Measurements from ENCODE around the gene PPP1R13B.
A peak's percentile ranks its signal among the peaks of the same experiment; 100 is the strongest.

Gene PPP1R13B

GRCh38 chr14:103718572-103718971, 128.8 kb downstream of the PPP1R13B start:
- Histone ChIP-seq H3K9me3 (ENCODE audit: control insufficient read depth, insufficient read depth, low read length) (no peaks in the 10 kb centered on the region), H3K4me3 (ENCODE audit: low read length) (no peak overlapping the region), H3K36me3 (ENCODE audit: control insufficient read depth, insufficient read depth, low read length) (no peaks in the 10 kb centered on the region), H3K4me1 (ENCODE audit: control insufficient read depth, insufficient read depth, low read length) (peaks cover 3% of the 10 kb centered on the region; the same call in 1 of the 2 replicates), H3K27me3 (ENCODE audit: control insufficient read depth, insufficient read depth, low read length) (no peaks in the 10 kb centered on the region), H3K27ac (ENCODE audit: low read length) (no peak overlapping the region)
- no peak for DNase-seq (ENCODE audit: low read depth, low spot score)
- no CpG with 5 or more reads among the region's 16 CpGs for WGBS (ENCODE audit: insufficient coverage, insufficient read length)

DNA sequence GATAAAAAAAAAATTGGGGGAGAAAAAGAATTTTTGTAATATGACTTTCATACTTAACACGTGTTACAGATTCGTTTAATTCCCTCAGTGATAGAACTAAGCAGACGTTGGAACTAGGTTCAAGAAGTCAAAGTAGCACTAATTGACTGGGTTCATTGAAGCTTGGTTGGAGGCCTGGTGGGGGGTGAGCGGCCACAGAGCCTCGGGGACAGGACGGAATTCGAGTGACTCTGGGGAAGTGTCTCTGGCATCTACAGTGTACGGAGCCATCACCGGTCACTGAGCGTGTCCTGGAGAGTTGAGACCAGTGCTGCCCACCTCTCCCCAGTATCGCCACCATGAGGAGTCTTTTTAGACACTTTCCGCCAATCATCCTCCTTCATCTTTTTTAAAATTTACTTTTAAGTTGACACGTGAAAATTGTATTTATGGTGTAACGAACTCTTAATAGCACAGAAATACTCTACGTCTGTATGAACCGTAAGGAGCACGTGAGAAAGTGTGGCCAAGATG, 130.4 kb downstream of the PPP1R13B start:
- H3K27ac ChIP-seq (ENCODE audit: low read length): no peak overlapping the region
- no CpG with 5 or more reads among the region's 17 CpGs for WGBS (ENCODE audit: insufficient coverage, insufficient read length)
- H3K9me3 ChIP-seq (ENCODE audit: control insufficient read depth, insufficient read depth, low read length): no peaks in the 10 kb centered on the region
- DNase-seq (ENCODE audit: low read depth, low spot score): no peak
- H3K36me3 ChIP-seq (ENCODE audit: control insufficient read depth, insufficient read depth, low read length): peaks cover 5% of the 10 kb centered on the region; the same call in 1 of the 2 replicates
- H3K4me3 ChIP-seq (ENCODE audit: low read length): no peak overlapping the region
- H3K27me3 ChIP-seq (ENCODE audit: control insufficient read depth, insufficient read depth, low read length): no peaks in the 10 kb centered on the region
- H3K4me1 ChIP-seq (ENCODE audit: control insufficient read depth, insufficient read depth, low read length): peaks cover 3% of the 10 kb centered on the region; the same call in 1 of the 2 replicates

DNA sequence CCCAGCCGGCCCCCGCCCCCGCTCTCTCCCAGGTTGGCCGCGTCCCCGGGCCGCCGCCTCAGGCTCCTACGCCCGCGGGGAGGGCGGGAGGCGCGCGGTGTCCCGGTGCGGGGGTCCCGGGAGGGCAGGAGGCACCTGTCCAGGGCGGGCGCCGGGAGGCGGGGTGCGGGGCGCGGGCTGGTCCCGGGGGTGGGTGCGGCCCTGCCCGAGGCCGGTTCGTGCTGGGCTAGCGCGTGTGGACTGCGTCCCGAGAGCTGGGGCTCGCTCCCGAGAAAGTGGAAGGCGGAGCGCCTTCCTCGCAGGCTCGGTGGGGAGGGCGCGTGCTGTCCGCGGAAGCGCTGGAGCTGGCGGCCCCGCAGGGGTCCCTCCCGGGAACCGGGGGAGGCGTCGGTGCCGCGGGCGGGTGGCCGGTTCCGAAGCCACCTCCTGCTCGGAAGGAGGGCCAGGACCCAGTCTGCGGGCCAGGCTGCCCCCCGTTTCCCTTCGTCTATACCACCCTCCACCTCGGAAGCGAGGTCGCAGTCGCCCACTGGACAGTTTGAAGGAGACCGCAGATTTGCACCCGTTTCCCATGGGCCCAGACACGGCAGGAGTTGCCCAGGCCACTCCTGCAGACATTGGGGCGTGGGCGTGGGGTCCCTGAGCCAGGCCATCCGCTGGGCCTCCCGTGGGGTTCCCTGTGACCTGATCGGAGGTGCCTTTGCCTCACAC, 131.1 kb downstream of the PPP1R13B start:
- Histone ChIP-seq H3K27ac (ENCODE audit: low read length) (no peak overlapping the region), H3K9me3 (ENCODE audit: control insufficient read depth, insufficient read depth, low read length) (no peaks in the 10 kb centered on the region), H3K36me3 (ENCODE audit: control insufficient read depth, insufficient read depth, low read length) (peaks cover 9% of the 10 kb centered on the region; the same call in 1 of the 2 replicates), H3K27me3 (ENCODE audit: control insufficient read depth, insufficient read depth, low read length) (no peaks in the 10 kb centered on the region), H3K4me1 (ENCODE audit: control insufficient read depth, insufficient read depth, low read length) (peaks cover 3% of the 10 kb centered on the region; the same call in 1 of the 2 replicates), H3K4me3 (ENCODE audit: low read length) (peak overlapping the region; percentile 96)
- WGBS (ENCODE audit: insufficient coverage, insufficient read length): no CpG with 5 or more reads among the region's 72 CpGs
- no peak for DNase-seq (ENCODE audit: low read depth, low spot score)

GRCh38 chr14:103715052-103716000, 132.0 kb downstream of the PPP1R13B start, which contains the start of the genes XRCC3 and ZFYVE21:
Gene XRCC3 (minus strand): TSS chr14:103715451. CDS start chr14:103711087, 4,364 bp downstream.
Gene ZFYVE21 (plus strand): TSS chr14:103715810. CDS start chr14:103715842, 32 bp downstream.
- Histone ChIP-seq H3K27ac (ENCODE audit: low read length) (no peak within 1 kb of the TSS), H3K4me1 (ENCODE audit: control insufficient read depth, insufficient read depth, low read length) (peaks cover 3% of the 10 kb centered on the region; the same call in 1 of the 2 replicates), H3K36me3 (ENCODE audit: control insufficient read depth, insufficient read depth, low read length) (peaks cover 9% of the 10 kb centered on the region; the same call in 1 of the 2 replicates), H3K27me3 (ENCODE audit: control insufficient read depth, insufficient read depth, low read length) (no peaks in the 10 kb centered on the region), H3K4me3 (ENCODE audit: low read length) (peak within 1 kb of the TSS; percentile 96), H3K9me3 (ENCODE audit: control insufficient read depth, insufficient read depth, low read length) (no peaks in the 10 kb centered on the region)
- WGBS (ENCODE audit: insufficient coverage, insufficient read length): no CpG with 5 or more reads among the region's 121 CpGs
- DNase-seq (ENCODE audit: low read depth, low spot score): peak; percentile 98

DNA sequence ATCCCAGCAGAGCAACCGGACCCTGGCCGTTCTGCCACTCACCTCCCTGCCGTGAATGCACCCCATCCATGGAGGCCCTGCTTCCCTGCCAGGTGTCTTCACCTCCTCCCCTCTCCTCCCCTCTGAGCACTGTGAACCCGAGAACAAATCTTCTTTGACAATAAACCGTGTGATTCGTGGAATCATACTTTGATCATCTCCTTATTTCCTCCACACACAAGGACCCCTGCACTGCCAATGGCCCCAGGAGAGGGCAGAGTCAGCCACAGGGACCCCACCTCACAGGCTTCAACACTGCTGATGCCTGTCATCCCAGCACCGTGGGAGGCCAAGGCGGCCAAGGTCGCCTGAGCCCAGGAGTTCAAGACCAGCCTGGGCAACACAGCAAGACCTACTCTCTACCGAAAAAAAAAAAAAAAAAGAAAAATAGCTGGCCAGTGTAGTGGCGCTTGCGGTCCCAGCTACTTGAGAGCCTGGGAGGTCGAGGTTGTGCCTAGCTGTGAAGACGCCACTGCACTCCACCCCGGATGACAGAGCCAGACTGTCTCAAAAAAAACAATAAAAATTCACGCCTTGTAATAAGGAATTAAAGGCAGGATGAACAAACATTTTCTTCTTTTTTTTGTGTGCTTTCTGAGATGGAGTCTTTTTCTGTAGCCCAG, 133.2 kb downstream of the PPP1R13B start:
- H3K27ac ChIP-seq (ENCODE audit: low read length): no peak overlapping the region
- peaks cover 3% of the 10 kb centered on the region; the same call in 1 of the 2 replicates for H3K4me1 ChIP-seq (ENCODE audit: control insufficient read depth, insufficient read depth, low read length)
- no CpG with 5 or more reads among the region's 16 CpGs for WGBS (ENCODE audit: insufficient coverage, insufficient read length)

DNA sequence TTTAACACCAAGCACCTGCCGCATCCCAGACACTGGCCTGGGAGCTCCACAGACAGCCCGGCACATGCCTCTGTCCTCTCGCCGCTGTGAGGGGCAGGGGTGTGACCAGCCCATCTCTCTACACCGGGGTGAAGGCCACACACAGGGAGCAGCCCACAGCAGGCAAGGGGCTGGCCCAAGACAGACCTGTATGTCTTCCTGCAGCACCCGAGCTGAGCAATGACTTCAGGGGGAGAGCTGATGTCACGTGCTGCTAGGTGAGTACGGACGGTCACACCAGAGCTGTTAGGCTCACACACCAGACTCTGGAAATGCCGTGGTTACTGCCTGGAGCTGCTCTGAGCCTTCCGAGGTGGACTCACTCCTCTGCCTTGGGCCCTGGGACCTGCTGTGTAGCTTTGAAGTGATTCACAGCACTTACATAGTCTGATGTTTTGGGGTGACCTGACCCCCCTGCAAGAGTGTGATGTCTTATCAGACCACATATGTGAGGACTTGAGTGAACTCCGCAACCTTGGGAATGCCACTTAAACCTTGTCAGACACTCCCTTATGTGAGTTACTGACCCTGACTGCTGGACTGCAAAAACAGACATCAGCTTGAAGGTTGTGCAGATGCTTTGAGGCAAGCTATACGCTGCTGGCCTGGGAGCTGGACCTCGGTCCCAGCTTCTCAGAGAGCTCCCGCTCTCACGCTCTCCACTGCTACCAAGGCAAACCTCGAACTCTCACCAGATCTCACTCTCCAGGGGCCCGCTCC, 133.9 kb downstream of the PPP1R13B start:
- Histone ChIP-seq H3K9me3 (ENCODE audit: control insufficient read depth, insufficient read depth, low read length) (no peaks in the 10 kb centered on the region), H3K27ac (ENCODE audit: low read length) (no peak overlapping the region), H3K36me3 (ENCODE audit: control insufficient read depth, insufficient read depth, low read length) (peaks cover 23% of the 10 kb centered on the region), H3K4me3 (ENCODE audit: low read length) (no peak overlapping the region), H3K27me3 (ENCODE audit: control insufficient read depth, insufficient read depth, low read length) (no peaks in the 10 kb centered on the region), H3K4me1 (ENCODE audit: control insufficient read depth, insufficient read depth, low read length) (peaks cover 3% of the 10 kb centered on the region; the same call in 1 of the 2 replicates)
- no peak for DNase-seq (ENCODE audit: low read depth, low spot score)
- no CpG with 5 or more reads among the region's 18 CpGs for WGBS (ENCODE audit: insufficient coverage, insufficient read length)

More for the DNA sequence above, 133.2 kb downstream of the PPP1R13B start:
- peaks cover 18% of the 10 kb centered on the region for H3K36me3 ChIP-seq (ENCODE audit: control insufficient read depth, insufficient read depth, low read length)
- H3K9me3 ChIP-seq (ENCODE audit: control insufficient read depth, insufficient read depth, low read length): no peaks in the 10 kb centered on the region
- H3K4me3 ChIP-seq (ENCODE audit: low read length): peak overlapping the region; percentile 79; the same call in 1 of the 2 replicates
- no peak for DNase-seq (ENCODE audit: low read depth, low spot score)
- no peaks in the 10 kb centered on the region for H3K27me3 ChIP-seq (ENCODE audit: control insufficient read depth, insufficient read depth, low read length)

DNA sequence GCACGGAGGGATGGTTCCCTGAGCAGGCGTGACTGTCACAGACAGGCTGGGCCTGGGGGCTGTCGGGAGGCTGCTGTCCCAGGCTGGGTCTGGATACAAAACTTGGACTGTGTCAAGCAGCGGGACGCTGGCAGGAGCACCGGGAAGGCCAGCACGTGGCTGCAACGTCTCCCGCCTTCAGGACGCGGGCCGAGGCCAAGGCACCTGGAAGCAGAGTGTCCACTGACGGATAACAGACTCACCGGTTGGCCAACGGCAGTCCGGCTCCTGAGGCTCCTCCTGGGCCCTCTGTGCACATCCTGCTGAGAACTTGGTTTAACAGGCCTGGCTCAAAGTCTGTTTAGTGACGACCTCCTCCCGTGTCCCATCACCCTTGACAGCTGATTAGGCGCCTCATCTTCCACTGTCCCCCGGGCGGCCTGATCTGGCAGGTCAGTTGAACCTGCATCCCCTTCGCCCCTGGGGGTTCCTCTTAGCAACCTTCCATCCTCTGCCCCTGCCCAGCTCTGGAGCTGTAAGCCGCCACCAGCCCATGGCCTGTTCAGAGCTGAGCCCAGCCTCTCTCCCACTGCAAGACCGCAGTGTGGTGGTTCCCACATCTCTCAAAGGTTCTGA, 134.6 kb downstream of the PPP1R13B start:
- WGBS (ENCODE audit: insufficient coverage, insufficient read length): no CpG with 5 or more reads among the region's 24 CpGs
- Histone ChIP-seq H3K27me3 (ENCODE audit: control insufficient read depth, insufficient read depth, low read length) (no peaks in the 10 kb centered on the region), H3K9me3 (ENCODE audit: control insufficient read depth, insufficient read depth, low read length) (no peaks in the 10 kb centered on the region), H3K36me3 (ENCODE audit: control insufficient read depth, insufficient read depth, low read length) (peaks cover 30% of the 10 kb centered on the region), H3K27ac (ENCODE audit: low read length) (no peak overlapping the region), H3K4me3 (ENCODE audit: low read length) (no peak overlapping the region), H3K4me1 (ENCODE audit: control insufficient read depth, insufficient read depth, low read length) (peaks cover 3% of the 10 kb centered on the region; the same call in 1 of the 2 replicates)
- DNase-seq (ENCODE audit: low read depth, low spot score): no peak

DNA sequence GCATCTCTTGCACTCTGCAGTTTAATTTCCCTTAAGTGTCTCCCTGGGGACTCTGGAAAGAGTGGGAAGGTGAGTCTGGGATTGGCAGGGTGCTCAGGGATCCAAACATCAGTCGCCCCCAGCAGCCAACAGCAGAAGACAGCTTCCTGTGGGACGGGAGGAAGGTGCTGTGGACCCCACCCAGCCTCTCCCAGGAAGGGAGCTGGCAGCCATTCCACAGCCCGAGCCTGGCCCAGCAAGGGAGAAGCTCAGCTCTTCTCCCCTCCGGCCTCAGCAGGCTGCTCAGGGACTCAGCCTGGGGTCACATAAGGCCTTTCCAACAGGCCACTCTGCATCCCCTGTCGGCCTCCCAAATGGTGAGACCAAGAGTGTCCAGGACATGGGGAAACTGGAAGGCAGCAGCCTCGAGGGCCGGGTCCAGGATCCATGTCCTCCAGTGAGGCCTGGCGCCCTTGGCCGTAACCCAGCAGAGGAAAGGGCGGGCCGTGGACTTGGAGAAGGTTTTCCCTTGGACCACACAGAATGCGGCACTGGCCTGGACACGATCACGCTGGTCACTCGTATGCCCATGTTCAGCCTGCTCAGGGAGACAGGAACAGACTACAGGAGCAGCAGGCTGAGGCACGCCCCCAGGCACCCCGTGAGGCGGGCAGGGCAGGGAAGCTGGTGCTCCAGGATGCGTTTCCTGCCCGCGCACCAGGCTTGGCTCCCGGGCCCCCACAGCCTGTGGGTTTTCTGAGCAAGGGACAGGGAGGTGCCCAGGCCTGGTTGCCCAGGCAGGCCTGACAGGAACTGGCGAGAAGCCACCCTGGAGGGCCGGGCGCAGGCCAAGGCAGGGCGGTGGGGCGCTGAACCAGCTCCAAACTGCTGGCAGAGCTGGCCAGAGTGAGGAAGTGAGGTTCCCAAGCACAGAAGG, 135.6 kb downstream of the PPP1R13B start:
- Histone ChIP-seq H3K9me3 (ENCODE audit: control insufficient read depth, insufficient read depth, low read length) (no peaks in the 10 kb centered on the region), H3K27ac (ENCODE audit: low read length) (no peak overlapping the region), H3K27me3 (ENCODE audit: control insufficient read depth, insufficient read depth, low read length) (no peaks in the 10 kb centered on the region), H3K4me3 (ENCODE audit: low read length) (no peak overlapping the region), H3K4me1 (ENCODE audit: control insufficient read depth, insufficient read depth, low read length) (peaks cover 2% of the 10 kb centered on the region; the same call in 1 of the 2 replicates), H3K36me3 (ENCODE audit: control insufficient read depth, insufficient read depth, low read length) (peaks cover 37% of the 10 kb centered on the region)
- no peak for DNase-seq (ENCODE audit: low read depth, low spot score)
- WGBS (ENCODE audit: insufficient coverage, insufficient read length): no CpG with 5 or more reads among the region's 27 CpGs

All from iPS DF 6.9 (cell line).